ENCODE data around the gene H2BW2. TPM values are rescaled to one million over a fixed set of nuclear protein-coding genes. Genes with fewer than 3 reads are reported as not detected.

Gene H2BW2
- not detected in 2 replicates for total RNA-seq

DNA sequence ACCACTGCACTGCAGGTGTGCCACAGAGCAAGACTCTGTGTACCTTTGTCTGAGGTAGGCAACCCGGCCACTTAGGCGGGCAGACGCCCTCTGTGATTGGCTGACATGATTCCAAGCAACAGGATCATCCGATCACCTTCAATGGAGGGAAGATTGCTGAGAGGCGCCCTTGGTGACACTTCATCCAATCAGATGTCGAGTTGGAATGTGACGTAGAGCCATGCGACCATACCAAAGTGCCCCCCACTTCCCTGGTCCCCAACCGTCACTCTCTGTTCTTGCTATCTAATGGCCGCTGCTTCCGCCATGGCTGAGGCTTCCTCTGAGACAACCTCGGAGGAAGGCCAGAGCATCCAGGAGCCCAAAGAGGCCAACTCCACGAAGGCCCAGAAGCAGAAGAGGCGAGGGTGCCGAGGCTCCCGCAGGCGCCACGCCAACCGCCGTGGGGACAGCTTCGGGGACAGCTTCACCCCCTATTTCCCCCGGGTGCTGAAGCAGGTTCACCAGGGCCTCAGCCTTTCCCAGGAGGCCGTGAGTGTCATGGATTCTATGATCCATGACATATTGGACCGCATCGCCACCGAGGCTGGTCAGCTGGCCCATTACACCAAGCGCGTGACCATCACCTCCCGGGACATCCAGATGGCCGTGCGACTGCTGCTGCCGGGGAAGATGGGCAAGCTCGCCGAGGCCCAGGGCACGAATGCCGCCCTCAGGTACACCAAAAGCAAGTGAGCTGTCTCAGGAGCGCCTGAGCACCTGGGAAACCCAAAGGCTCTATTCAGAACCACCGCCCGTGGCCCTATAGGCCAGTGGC is at the start of gene H2BW2:
Gene H2BW2, plus strand, starts transcription at position 268 of the 817 bp plus-strand sequence. Its CDS starts 39 bp downstream, at position 307.

DNA sequence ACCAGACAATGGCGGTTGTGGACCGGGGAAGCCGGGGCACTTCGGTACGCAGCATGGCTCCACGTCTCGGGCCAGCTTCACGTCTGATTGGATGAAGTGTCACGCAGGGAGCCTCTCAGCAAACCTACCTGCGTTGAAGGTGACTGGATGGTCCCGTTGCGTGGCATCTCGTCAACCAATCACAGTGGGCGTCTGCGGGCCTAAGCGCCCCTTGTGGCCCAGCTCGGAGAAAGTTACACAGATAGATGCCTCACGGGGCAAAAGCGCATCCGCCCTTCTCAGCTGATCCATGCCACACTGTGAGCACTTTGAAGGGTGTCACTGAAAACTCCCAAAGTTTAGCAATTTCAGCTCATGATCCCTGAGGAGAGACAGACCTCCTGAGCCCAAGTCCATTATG is 26.1 kb upstream of the H2BW2 start, which contains the start of gene H2BW1:
Gene H2BW1, minus strand, starts transcription at position 103 of the 400 bp plus-strand sequence. CDS start 132 bp downstream, outside the sequence.

DNA sequence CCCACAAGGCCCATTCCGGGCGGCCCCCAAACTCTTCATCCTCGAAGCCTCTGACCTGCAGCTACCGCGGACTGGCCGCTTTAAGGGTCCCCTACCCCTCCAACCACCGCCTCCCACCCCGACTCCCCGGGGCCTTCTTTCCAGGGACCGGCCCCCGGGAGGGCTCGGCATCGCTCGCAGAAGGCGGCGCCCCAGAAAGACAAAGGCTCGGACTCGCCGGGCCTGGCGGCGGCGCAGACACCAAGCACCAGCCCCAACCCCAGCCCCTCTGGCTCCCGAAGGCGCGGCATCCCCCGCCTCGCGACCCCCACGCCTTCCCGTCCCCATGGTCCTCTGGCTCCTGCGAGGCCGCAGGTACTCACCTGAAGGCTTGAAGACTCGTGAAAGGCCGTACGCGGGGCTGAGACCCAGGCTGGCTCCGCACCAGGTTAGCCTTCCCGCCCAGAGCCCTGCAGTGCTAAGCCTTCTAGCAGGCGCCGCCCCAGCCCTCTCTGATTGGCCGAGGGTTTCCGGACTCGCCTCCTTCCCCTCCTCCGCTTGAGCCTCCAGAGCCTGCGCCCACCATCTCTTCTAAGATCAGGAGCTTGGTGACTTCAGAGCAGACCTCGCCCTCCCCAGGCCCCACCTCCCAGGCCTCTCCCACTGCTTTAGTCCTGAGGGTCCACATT is 36.2 kb downstream of the H2BW2 start, which contains the start of gene TMSB15C:
Gene TMSB15C, minus strand, starts transcription at position 459 of the 668 bp plus-strand sequence.

Other genes with a start within 250 kb of the H2BW2 start
- gene RAB9B, start 207.7 kb upstream of the H2BW2 start, total RNA-seq = 0.10 and 0.13 TPM in 2 replicates
- gene TMSB15B, start 77.3 kb upstream of the H2BW2 start, total RNA-seq = 6.9 and 13.6 TPM in 2 replicates
- not detected in 2 replicates for gene H2BW1, start 26.2 kb upstream of the H2BW2 start, total RNA-seq
- 0.40 and 1.3 TPM in 2 replicates for gene TMSB15C, start 36.3 kb downstream of the H2BW2 start, total RNA-seq
- gene ZCCHC18, start 72.6 kb downstream of the H2BW2 start, total RNA-seq = 1.5 and 14.5 TPM in 2 replicates
- gene SLC25A53, start 117.1 kb downstream of the H2BW2 start, total RNA-seq = 2.8 and 3.2 TPM in 2 replicates
- gene FAM199X, start 126.5 kb downstream of the H2BW2 start, total RNA-seq = 12.4 and 14.1 TPM in 2 replicates
- 0.20 TPM in 1 of 2 replicates, not detected in the other for gene ESX1, start 215.0 kb downstream of the H2BW2 start, total RNA-seq

Data from mammary microvascular endothelial cell (primary cell).